NCI-H2107 treated with DMSO at 0.1 percent for 48 hours (cell line): ENCODE measurements around the gene SLAMF8.

ENCODE experiments used
- DNase-seq: peaks from one replicate; lab custom pipeline; 2025; ENCODE audit not compliant: unreplicated experiment; lab: John Stamatoyannopoulos, UW

The SLAMF8 gene

GRCh38 chr1:159868766-159869165 is 42.1 kb downstream of the SLAMF8 start:
- no peak for DNase-seq

GRCh38 chr1:159869173-159869572 is 42.5 kb downstream of the SLAMF8 start:
- peak; percentile 41 for DNase-seq

- DNase-seq = no peak
These were observed 42.9 kb downstream of the SLAMF8 start for GRCh38 chr1:159869607-159870006.

GRCh38 chr1:159870704-159871103 is 44.0 kb downstream of the SLAMF8 start:
- DNase-seq = no peak

GRCh38 chr1:159872891-159873290 is 46.2 kb downstream of the SLAMF8 start:
- DNase-seq = no peak

GRCh38 chr1:159873530-159874143 is 47.0 kb downstream of the SLAMF8 start:
- DNase-seq = no peak

GRCh38 chr1:159877695-159878444 is 51.2 kb downstream of the SLAMF8 start:
- peak; percentile 63 for DNase-seq

- no peak for DNase-seq
These were observed 52.5 kb downstream of the SLAMF8 start for GRCh38 chr1:159879136-159879535.

GRCh38 chr1:159879977-159880376 is 53.3 kb downstream of the SLAMF8 start:
- DNase-seq = no peak

- no peak for DNase-seq
These were observed 53.8 kb downstream of the SLAMF8 start for GRCh38 chr1:159880430-159880829.

GRCh38 chr1:159881622-159882526 is 55.2 kb downstream of the SLAMF8 start:
- DNase-seq = peak; percentile 76

GRCh38 chr1:159882527-159882862 is 55.8 kb downstream of the SLAMF8 start:
- DNase-seq = no peak

GRCh38 chr1:159883134-159883533 is 56.5 kb downstream of the SLAMF8 start:
- DNase-seq = no peak

- DNase-seq = no peak
These were observed 57.6 kb downstream of the SLAMF8 start for GRCh38 chr1:159884296-159884695.
